ENCODE measurements around the gene CFC1.
"Not testable (repeated sequence)": the region's sequence is repeated elsewhere in the genome, so short reads cannot be mapped to it uniquely, and the experiment has no call there.

DNA sequence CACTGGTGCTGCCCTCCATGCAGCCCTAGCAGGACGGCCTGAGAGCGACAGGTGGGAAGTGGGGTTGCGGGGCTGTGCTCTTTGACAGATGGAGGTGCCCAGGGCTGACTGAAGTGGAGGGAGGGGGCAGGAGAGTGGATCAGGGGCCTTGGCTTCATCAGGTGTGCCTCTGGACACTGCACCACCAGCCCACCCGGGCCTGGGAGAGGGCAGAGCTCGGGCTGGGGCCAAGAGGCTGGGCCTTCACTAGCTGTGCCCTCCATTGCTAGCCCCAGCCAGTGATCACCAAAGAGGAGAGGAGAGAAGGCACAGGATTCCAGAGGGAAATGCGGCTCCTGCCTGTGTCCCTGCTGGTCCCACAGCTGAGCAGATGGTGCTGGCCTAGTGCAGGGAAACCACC lies 2.6 kb downstream of the CFC1 start:
- TF ChIP-seq, protein P1, sequence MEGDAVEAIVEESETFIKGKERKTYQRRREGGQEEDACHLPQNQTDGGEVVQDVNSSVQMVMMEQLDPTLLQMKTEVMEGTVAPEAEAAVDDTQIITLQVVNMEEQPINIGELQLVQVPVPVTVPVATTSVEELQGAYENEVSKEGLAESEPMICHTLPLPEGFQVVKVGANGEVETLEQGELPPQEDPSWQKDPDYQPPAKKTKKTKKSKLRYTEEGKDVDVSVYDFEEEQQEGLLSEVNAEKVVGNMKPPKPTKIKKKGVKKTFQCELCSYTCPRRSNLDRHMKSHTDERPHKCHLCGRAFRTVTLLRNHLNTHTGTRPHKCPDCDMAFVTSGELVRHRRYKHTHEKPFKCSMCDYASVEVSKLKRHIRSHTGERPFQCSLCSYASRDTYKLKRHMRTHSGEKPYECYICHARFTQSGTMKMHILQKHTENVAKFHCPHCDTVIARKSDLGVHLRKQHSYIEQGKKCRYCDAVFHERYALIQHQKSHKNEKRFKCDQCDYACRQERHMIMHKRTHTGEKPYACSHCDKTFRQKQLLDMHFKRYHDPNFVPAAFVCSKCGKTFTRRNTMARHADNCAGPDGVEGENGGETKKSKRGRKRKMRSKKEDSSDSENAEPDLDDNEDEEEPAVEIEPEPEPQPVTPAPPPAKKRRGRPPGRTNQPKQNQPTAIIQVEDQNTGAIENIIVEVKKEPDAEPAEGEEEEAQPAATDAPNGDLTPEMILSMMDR (IDR thresholded peaks at IDR 0.05) = not testable (repeated sequence)
- TF ChIP-seq EZH2 (IDR thresholded peaks at IDR 0.05) = not testable (repeated sequence)

Data from neural progenitor cell (in vitro differentiated cells).